HG03571 (cell line): ENCODE measurements around the gene GRB10.
A peak's percentile ranks its signal among the peaks of the same experiment; 100 is the strongest.

Experiments used
- ATAC-seq: cut with Tn5 transposase; IDR thresholded peaks from one replicate; pipeline ENCODE4 v1.9.1; 2021; ENCODE audit not compliant: unreplicated experiment

GRB10 gene

DNA sequence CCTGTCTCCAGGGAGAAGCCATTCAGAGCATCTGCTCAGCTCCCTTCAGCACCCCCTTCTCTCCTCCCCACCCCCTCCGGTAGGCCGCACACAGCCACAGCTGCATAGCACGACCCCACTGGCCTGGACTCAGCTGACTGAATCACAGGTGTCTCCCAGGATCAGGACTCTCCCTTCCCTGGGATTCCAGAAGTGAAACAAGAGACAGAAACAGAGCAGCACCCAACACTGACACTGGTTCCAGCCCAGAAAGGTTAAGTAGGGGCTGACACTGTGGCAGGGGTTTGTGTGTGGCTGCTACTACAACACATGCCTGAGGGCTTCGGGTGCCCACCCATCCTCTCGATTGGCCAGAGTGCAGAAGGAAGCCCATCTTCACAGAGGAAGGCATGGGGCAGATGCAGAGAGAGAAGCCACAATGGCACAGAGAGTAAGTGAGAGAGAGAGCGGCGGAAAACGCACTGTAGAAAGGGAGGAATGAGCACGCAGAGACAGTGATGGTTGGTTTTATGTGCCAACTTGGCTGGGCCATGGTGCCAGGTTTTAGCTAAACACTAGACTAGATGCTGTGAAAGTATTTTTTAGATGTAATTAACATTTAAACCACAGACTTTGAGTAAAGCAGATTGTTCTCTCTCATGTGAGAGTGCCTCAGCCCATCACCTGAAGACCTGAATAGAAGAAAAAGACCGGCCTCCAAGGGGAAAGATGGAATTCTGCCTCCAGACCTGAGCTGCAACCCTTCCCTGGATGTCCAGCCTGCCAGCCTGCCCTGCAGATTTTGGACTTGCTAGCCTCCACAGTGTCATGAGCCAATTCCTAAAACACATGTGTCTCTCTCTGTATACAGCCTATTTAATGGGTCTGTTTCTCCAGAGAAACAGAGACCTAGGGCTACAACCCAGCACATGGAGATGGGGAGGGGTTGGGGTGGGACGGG lies 107.5 kb downstream of the GRB10 start:
- no peak for ATAC-seq

DNA sequence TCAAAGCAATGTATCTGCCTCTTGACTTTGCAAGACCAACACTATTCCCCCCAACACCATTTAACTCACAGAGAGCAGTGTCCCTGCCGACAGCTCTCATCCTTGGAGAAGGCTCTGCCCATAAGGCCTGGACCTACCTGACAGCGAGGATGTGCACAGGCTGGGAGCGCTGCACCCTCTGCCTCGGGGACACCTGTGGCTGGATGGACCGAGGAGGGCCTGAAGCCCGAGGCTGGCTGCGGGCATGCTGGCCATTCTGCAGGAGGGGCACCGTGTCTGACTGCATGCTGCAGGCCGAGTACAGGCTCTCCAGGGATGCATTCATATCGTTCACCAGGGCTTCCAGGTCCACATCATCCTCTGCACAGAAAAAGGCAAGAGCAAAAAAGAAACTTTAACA lies 108.4 kb downstream of the GRB10 start:
- no peak for ATAC-seq

DNA sequence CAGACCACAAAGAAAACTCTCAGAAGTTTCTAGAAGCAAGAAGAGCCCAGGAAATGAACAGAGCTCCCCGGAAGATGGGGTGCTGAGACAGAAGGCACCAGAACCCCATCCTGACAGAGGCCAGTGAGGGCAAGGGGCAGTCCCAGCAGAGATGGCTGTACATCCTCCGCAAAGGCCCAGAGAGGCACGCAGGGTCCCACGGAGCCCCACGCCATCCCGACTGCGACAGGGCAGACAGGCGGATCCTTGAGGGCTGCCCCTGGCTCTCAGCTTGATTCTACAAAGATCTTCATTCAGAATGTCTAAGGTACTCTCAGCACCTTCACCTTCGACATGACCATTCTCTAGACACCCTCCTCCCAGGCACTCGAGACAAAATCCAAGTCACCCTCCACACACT lies 109.6 kb downstream of the GRB10 start:
- ATAC-seq: no peak

DNA sequence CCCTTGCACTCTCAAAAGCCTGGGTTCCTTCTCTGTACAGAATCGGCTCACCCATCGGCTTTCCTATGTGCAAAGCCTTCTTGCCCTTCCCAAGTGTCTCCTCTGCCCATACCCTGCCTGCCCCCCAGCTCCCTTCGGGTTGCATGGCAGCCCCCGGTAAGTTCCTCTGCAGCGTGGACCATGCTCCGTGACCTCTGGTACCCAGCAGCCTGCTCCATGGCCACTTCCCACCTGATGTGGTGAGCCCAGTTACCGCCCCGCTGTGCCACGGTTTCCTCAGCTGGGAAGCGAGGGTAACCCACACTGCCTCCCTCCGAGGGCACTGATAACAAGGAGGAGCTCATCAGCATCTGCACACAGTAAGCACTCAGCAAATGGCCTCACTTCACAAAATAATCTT lies 110.7 kb downstream of the GRB10 start:
- ATAC-seq: no peak

DNA sequence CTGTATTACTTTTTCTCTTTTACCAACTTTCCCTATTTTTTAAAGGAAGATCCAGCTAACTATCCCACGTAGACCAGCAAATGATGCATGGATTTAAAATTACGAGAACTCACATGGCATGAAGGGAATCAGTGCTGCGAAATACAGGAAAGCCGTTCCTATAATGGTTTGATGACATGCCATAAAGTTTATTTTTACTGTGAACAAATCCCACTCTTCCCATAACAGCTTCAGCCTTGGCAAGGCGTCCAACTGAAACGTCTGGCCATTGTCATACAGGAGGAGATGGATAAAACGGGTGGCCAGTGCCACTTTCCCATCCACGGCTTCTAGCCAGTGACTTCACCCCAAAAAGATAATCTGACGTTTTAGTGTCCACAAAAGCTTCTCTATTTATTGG lies 111.3 kb downstream of the GRB10 start:
- ATAC-seq: no peak

DNA sequence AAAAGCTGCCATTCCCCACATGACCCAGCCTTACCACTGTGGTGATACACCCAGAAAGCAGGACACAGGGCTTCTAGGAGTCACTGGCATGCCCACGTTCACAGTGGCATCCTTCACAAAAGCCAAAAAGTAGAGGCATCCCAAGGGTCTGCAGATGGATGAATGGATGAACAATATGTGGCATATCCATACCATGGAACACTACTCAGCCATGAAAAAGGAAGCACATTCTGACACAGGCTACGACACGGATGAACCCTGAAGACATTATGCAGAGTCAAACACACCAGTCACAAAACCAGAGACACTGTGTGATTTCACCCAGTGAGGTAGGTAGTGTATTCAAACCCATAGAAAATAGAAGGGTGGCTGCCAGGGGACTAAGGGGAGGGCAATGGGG lies 112.8 kb downstream of the GRB10 start:
- ATAC-seq: no peak

DNA sequence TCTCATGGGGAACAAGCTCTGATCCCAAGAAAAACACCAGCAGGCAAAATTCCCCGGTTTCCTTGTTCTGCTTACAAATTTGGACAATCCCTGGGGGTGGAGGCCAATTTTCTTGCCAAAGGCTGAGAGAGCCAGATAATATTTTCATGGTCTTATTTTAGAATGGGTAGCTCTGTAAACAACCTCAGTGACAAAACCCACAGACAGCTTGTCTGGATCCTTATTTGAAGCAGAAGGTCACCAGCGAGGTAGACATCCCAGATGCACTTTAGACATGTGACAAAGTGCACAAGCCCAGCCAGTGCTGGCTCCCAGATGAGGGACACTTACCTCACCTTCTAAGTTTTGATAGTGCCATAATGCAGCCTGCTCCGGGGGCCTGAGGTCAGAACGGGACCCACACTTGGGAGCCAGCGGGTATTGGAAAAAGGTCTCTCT lies 114.9 kb downstream of the GRB10 start:
- no peak for ATAC-seq

DNA sequence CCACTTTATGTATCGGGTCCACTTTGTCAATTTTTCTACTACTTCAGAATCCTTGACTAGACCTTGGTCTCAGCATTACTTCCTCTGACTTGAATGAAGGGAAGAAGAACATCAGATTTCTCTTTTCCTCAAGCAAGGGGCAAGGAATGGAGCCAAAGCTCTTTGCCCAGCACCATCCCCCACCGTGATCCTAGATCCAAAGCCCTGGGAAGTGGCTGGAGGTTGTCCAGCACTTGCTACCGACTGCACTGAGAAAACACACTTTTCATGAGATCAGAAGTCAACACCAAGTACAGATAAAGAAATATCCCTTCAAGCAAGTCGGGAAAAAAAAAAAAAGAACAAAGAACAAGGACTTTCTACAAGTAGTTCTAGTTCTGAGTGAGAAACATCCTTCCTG lies 115.4 kb downstream of the GRB10 start:
- ATAC-seq: no peak

DNA sequence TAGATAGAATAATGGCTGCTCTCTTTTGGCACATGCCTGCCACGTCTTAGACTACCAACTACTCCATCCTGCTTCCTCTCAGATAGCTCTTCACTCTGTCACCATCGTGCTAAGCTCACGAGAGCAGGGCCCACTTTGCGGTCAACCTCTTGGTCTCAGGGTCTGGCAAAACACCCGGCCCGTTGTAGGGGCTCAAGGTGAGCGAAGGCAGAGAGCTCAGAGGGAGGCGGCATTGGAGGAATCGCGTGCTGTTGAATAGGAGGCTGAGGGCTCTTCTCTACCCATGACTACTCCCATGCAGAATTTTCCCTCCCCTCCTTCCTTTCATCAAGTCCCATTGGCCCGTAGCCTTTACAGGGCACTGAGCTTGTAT lies 116.6 kb downstream of the GRB10 start:
- no peak for ATAC-seq

DNA sequence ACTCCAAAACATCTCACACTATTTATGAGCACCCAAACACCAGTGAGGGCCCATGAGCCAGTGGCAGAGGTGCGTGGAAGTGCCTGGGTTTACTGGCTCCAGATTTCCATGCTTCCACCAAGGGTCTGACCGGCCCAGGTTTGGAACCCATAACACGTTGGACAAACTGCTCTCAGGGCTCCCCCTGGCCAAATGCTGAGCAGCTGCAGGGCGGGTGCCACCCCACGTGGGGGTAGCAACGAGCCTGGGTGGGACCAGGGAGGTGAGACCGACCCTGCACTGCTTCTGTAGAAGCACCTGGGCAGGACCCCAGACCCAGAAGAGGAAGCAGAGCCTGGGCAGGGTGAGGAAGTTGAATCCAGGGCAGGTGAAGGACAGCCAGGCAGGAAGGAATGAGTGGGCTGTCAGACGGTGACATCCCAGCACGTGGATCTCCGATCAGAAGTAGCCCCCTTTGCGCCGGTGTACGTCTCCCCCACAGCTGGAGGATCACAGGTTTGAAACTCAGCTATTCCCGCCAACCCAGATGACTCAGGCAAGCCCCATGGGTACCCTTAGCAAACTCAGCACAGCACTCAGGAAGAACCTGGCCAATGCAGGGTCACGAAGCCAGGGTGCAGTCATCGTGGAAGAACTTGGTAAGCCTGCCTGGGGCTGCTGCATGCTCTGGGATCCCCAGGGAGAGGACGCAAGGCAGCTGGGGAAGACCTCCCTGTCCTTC lies 117.1 kb downstream of the GRB10 start:
- peak; percentile 8 for ATAC-seq

DNA sequence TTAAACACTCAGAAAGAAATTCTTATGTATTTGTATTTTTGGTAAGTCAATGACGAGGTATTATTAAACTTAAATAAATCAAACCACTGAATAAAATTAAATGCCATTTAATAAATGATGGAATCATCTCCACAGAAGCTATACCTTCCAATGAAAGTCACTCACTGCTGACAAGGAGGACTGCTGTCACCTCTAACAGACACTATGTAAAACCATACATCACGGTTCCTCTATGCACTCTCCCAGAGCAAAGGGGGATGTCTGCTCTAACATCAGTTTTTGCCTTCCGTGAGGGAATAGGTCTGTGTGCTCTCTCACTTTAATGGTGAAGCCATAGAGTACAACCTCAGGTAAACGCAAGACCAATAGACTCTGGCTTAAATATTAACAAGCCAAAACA lies 117.8 kb downstream of the GRB10 start:
- peak; percentile 17 for ATAC-seq

DNA sequence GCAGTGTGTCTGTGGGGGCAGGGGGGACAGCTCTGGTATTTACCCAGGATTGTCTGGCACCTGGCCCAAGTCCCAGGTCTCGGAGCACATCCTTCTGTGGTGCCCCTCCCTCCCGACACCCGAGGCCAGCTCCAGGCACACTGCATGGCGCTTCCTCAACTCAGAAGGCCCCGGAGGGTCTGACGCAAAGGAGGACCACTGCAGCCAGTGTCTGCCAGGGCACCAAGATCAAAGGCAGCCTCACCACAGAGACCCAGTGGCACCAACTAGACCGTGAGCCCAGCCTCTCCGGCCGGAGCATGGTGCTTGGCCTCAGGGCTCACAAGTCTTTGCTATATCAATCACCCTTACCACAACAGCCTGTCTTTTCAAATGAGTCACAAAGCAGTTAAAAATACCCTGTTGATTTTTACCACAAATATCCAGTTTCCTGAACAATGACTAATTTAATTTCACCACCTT lies 118.2 kb downstream of the GRB10 start:
- ATAC-seq: peak; percentile 50

DNA sequence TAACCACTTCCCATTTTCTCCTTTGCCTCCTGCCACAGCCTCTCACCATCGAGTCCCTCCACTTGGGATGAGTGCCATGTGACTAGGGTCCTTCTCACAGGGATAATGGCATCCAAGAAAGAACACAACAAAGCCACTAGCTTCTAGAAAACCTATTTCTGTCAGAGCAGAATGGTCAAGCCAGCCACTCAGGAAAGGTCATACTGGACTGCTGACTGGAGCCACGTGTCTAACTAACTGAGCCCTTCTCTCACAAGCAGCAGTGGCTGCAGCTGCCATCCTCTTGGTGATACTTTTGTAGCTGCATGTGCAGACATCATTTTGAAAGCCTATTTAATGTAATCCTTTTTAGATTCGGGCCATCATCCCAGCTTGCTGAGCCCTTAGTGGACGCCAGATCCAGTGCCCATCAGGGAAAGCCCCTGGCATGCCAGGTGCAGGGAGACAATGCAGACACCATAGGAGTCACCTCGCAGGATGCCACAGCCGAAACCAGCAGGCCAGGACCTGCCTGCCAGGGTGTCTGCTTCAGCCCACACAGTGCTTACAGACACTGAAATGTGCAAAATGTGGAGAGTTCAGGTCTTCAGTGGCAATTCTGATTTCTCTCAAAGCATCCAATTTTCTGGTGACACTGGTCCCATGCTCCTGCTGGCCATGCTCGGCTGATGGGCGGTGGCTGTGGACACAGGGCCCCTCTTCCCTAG lies 119.1 kb downstream of the GRB10 start:
- no peak for ATAC-seq

DNA sequence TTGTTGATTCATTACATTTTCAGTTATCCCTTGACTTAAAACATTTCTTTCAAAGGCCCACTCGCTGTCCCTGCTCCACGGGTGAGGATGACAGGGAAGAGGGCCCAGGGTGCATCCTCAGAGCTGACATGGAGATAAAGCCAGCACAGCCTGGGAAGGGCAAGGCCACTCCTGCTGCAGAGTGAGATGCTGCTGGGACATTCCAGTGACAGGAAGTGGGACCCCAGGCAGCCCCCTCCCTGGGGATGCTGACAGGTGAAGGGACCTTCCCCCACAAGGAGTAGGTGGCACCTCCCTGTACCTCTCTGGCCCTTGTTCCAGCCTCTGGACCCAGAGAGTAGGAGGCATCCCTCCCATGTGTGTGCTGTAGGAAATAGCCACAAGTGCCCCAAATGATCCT lies 119.7 kb downstream of the GRB10 start:
- no peak for ATAC-seq

DNA sequence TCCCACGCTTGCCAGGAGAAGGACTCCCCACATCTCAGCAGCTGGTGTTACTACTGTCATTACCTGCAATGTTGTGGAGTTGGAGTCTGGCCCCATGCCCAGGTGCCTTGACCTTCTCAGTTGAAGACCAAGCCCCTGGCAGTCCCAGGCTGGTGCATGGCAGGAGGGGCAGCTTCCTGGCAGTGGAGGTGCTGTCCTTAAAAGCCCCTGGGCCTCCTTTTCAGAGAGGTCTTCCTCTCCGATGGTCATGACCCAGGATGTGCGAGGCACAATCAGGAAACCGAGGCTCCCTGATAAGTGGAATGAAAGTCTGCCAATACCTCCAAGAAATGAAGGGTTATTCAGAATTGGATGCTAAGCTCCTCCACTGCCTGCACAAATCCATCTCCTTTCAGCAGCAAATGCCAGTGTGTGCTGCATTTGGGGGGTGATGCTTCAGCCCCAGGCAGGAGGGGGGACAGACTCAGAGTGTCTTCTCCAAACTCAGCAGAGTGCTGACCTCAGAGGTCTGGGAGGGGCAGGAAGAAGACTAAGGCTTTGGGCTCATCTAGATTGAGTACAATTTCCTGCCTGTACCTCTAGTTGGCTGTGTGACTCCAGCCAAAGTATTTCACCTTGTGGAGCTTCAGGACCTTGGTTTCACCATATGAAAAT lies 120.5 kb downstream of the GRB10 start:
- ATAC-seq: no peak

DNA sequence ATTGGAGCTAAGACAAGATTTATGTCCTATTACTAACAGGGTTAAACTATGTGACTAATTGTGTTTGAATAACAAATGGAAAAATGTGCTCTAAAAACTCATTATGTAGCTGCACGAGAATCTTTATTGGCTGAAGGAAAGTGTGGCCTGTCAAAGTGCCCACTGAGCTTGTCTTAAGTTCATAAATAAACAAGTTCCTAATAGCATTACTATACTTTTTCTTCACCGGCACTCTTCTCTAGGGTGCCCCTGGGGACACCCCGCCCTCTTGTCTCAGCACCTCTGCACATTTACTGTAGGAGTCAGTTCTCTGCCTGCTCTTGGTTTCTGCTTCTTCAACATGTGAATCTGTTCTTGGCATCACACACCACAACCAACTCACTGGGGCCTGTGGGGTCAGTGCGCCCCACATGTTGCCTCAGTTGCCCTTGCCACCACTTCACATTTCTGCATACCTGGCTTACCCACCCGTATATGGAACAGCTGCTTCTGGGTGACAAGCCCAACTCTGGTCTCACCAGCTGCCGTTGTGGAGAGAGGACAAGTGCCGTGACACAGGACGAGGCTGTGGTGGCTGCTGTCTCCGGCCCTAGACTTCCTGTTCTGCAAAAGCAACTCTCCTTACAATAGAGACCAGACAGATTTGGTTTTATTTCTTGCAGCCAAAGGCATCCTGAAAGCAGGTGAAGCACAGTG lies 121.2 kb downstream of the GRB10 start:
- peak; percentile 57 for ATAC-seq

DNA sequence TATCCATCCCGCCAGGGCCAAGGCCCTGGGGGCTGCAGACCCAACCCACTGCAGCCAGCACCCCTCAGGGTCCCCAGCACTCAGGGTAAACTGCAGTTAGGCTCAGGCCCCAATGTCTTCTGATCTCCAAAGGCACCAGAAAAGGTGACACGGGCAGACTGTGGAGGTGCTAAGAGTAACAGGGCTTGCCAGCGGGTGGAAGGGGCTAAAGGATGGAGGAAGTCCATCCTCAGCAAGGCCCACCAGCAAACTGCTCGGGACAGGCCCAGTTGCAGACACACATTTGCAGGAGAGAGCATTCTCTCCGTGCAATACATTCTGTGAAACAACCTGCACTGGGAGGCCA lies 121.9 kb downstream of the GRB10 start:
- no peak for ATAC-seq

DNA sequence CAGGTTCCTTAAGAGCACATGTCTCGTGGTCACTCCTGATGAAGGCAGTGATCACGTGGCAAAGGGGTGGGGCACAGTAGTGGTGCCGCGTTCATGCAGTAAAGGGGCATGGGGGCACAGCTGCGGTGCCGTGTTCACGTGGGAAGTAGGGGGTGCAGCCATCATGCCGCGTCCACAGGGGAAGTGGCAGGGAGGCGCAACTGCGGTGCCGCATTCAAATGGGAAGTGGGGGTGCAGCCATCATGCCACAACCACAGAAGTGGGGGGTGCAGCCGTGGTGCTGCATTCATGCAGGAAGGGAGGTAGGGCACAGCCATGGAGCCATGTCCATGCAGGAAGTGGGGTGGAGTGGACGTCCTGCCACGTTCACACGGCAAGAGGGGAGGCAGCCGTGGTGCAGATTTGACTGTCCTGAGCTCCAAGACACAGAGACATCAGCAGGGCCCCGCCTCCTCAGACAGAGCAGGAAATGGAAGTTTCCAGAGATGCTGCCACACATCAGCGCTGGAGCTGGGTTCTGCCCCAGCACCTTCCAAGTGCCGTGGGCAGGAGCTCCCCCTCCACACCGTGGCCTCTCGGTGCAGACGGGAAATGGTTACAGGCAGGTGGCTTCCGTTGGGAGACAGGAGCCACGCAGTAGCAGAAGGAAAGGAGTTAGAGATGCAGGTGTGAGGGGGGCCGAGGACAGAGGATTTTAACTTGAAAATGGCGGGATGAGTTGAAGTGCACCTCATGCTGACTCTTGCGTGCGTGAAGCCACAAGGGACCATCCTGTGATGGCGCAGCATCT lies 122.5 kb downstream of the GRB10 start:
- ATAC-seq: peak; percentile 19

DNA sequence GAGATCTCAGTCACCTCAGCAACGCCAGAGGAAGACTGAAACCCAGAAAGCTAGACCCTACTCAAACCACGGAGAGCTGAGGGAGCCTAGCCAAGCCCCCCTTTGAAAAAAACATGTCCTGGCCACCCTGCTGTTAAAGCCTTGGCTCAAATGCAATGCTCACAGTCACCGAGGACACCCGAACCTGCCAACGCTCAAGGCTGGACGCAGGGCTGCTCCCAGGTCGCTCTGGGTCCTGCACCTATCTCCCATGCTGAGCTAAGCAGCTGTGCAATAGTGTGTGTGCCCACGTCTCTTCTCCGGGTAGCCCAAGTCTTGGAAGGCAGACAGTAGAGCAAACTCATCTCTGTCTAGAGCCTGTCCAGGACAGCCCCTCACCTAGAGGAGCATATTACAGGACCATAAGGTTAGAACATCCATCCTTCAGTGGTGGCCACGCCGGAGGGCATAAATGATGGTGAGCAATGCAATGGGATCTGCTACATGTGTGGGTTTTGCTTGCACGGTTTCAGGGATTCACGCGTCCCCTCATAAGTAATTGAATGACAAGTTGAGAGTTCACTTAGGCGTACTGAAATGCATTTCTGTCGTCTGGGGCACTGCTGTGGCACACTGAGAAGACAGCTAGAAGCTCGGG lies 123.2 kb downstream of the GRB10 start:
- no peak for ATAC-seq
